ENCODE data around the gene IFITM1. TPM values are rescaled to one million over a fixed set of nuclear protein-coding genes. Genes with fewer than 3 reads are reported as not detected.

The IFITM1 gene
- polyA plus RNA-seq, 1 donor (not counting 4 experiments of a cell fraction or from before 2014, with no cell fraction given), result 333 TPM

DNA sequence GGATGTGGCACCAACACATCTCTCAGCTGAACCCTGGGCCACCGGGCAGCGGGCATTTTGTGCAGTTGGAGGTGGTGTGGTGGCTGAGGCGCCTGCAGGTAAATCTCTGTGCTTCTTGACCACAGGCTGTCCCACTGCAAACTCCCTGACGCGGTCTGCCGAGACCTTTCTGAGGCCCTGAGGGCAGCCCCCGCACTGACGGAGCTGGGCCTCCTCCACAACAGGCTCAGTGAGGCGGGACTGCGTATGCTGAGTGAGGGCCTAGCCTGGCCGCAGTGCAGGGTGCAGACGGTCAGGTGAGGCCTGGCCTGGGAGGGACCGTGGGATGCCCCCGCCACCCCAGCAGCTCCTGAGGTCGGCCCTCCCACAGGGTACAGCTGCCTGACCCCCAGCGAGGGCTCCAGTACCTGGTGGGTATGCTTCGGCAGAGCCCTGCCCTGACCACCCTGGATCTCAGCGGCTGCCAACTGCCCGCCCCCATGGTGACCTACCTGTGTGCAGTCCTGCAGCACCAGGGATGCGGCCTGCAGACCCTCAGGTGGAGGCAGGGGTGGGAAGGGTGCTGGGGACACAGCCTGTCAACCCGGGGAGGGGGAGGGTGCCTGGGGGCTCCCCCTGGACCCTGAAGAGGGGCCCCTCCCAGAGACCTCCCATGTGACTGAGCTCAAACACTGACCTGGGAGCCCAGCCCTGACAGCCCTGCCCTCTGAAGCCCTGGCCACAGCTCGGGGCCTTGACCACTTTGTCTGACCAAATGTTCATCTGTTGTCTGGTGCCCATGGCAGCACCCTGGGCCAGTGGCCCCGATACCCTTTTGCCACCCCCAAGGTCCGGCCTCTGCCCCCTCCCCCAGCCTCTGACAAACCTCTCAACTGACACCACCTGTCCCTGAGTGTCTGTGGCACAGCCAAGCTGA lies 29.5 kb upstream of the IFITM1 start:
- H2AFZ ChIP-seq (ENCODE audit: control insufficient read depth, low read length), result no peak overlapping the region
- no peak for TF ChIP-seq EZH2 (IDR thresholded peaks at IDR 0.05; ENCODE audit: low read length)
- TF ChIP-seq, protein P1, sequence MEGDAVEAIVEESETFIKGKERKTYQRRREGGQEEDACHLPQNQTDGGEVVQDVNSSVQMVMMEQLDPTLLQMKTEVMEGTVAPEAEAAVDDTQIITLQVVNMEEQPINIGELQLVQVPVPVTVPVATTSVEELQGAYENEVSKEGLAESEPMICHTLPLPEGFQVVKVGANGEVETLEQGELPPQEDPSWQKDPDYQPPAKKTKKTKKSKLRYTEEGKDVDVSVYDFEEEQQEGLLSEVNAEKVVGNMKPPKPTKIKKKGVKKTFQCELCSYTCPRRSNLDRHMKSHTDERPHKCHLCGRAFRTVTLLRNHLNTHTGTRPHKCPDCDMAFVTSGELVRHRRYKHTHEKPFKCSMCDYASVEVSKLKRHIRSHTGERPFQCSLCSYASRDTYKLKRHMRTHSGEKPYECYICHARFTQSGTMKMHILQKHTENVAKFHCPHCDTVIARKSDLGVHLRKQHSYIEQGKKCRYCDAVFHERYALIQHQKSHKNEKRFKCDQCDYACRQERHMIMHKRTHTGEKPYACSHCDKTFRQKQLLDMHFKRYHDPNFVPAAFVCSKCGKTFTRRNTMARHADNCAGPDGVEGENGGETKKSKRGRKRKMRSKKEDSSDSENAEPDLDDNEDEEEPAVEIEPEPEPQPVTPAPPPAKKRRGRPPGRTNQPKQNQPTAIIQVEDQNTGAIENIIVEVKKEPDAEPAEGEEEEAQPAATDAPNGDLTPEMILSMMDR (optimal IDR thresholded peaks at IDR 0.05 in 1 of 3, IDR thresholded peaks at IDR 0.05 in 1 of 3, conservative IDR thresholded peaks at IDR 0.05 in 1 of 3; ENCODE audit: extremely low read depth in 1 of 3, insufficient read depth in 2 of 3, low read length in 3 of 3), result no peak
- dilution Hi-C loops (cut with MboI; ENCODE audit: extremely low pct_ligation_motif_present, low sequenced_read_pairs), result no loop called here
- no peaks in the 10 kb centered on the region for H3K9me3 ChIP-seq (ENCODE audit: control insufficient read depth, low read depth, low read length)
- FAIRE-seq (no peak), DNase-seq (ENCODE audit: low read depth, low spot score) (no peak)
- H3K27ac ChIP-seq (ENCODE audit: control insufficient read depth, insufficient read depth, low read length), result no peak overlapping the region
- no peak overlapping the region for H3K9ac ChIP-seq (ENCODE audit: control insufficient read depth, extremely low read depth, insufficient read depth, low read length)
- no peaks in the 10 kb centered on the region for H4K20me1 ChIP-seq (ENCODE audit: control insufficient read depth, extremely low read depth, insufficient read depth, low read length)
- H3K36me3 ChIP-seq (ENCODE audit: control insufficient read depth in 2 of 2, extremely low read depth in 1 of 2, insufficient read depth in 2 of 2, low read length in 2 of 2), result no peaks in the 10 kb centered on the region
- peaks cover 7% of the 10 kb centered on the region for H3K4me1 ChIP-seq (ENCODE audit: control insufficient read depth, extremely low read depth, insufficient read depth, low read length)
- H3K9me1 ChIP-seq (ENCODE audit: control insufficient read depth, extremely low read depth, insufficient read depth, low read length), result no peaks in the 10 kb centered on the region
- peaks cover 68% of the 10 kb centered on the region for H3K27me3 ChIP-seq (ENCODE audit: control insufficient read depth, extremely low read depth, insufficient read depth, low read length)
- no peak overlapping the region for H3K4me3 ChIP-seq (ENCODE audit: control insufficient read depth in 2 of 3, extremely low read depth in 1 of 3, insufficient read depth in 2 of 3, low read depth in 1 of 3, low read length in 3 of 3)
- H3K4me2 ChIP-seq (ENCODE audit: control insufficient read depth, extremely low read depth, insufficient read depth, low read depth, low read length), result no peak overlapping the region
- H3K79me2 ChIP-seq (ENCODE audit: control insufficient read depth, insufficient read depth, low read length), result no peaks in the 10 kb centered on the region

DNA sequence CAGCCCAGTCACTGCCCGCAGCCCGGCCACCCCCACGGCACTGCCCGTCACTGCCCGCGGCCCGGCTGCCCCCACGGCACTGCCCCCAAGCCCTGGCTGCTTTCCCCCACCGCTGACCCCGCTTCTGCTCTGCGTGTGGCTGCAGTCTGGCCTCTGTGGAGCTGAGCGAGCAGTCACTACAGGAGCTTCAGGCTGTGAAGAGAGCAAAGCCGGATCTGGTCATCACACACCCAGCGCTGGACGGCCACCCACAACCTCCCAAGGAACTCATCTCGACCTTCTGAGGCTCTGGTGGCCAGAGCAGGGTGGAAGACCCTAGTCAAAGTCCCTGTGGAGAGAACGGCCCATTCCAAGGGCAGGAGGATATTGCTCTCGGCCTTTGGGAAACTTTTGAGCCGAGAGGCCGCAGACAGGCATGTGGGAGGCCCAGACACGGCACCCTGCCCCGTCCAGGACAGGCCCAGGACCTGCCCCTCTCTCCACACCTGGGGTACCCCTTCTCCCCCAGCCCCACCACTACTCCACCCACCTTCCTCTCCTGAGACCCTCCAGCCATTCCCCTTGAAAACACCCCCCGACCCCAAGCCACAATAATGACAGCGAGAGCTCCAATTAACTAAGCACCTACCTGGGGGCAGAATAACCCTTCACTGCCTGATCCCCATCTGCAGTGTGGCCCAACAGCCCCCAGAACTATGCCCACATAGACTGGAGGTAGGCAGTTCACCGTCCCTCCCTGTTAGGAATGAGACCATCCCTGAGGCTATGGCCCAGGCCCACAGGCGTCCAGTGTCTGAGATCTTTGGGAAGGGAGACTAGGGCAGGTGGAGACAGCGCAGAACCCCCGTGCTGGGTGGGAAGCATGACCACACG lies 28.6 kb upstream of the IFITM1 start:
- Histone ChIP-seq H3K79me2 (ENCODE audit: control insufficient read depth, insufficient read depth, low read length) (no peaks in the 10 kb centered on the region), H3K27me3 (ENCODE audit: control insufficient read depth, extremely low read depth, insufficient read depth, low read length) (peaks cover 60% of the 10 kb centered on the region)
- TF ChIP-seq, protein P1 (optimal IDR thresholded peaks at IDR 0.05 in 1 of 3, IDR thresholded peaks at IDR 0.05 in 1 of 3, conservative IDR thresholded peaks at IDR 0.05 in 1 of 3; ENCODE audit: extremely low read depth in 1 of 3, insufficient read depth in 2 of 3, low read length in 3 of 3), result no peak
- no peak for TF ChIP-seq EZH2 (IDR thresholded peaks at IDR 0.05; ENCODE audit: low read length)

More for the DNA sequence above, 28.6 kb upstream of the IFITM1 start:
- no peak overlapping the region for H3K27ac ChIP-seq (ENCODE audit: control insufficient read depth, insufficient read depth, low read length)
- FAIRE-seq, result no peak
- no peak overlapping the region for H3K4me2 ChIP-seq (ENCODE audit: control insufficient read depth, extremely low read depth, insufficient read depth, low read depth, low read length)
- H3K4me3 ChIP-seq (ENCODE audit: control insufficient read depth in 2 of 3, extremely low read depth in 1 of 3, insufficient read depth in 2 of 3, low read depth in 1 of 3, low read length in 3 of 3), result no peak overlapping the region
- no peaks in the 10 kb centered on the region for H4K20me1 ChIP-seq (ENCODE audit: control insufficient read depth, extremely low read depth, insufficient read depth, low read length)
- no peak for DNase-seq (ENCODE audit: low read depth, low spot score)
- dilution Hi-C loops (cut with MboI; ENCODE audit: extremely low pct_ligation_motif_present, low sequenced_read_pairs), result no loop called here
- no peaks in the 10 kb centered on the region for H3K9me3 ChIP-seq (ENCODE audit: control insufficient read depth, low read depth, low read length)
- H2AFZ ChIP-seq (ENCODE audit: control insufficient read depth, low read length), result no peak overlapping the region
- H3K4me1 ChIP-seq (ENCODE audit: control insufficient read depth, extremely low read depth, insufficient read depth, low read length), result peaks cover 7% of the 10 kb centered on the region
- H3K9ac ChIP-seq (ENCODE audit: control insufficient read depth, extremely low read depth, insufficient read depth, low read length), result no peak overlapping the region
- H3K9me1 ChIP-seq (ENCODE audit: control insufficient read depth, extremely low read depth, insufficient read depth, low read length), result no peaks in the 10 kb centered on the region
- no peaks in the 10 kb centered on the region for H3K36me3 ChIP-seq (ENCODE audit: control insufficient read depth in 2 of 2, extremely low read depth in 1 of 2, insufficient read depth in 2 of 2, low read length in 2 of 2)

Measured in keratinocyte (primary cell).